Right ventricle myocardium superior (tissue), 1 donor: ENCODE data around the gene OR2V2. TPM values are rescaled to one million over a fixed set of nuclear protein-coding genes. Genes with fewer than 3 reads are reported as not detected.

Source experiments
- ATAC-seq: fragments of 200-7000 bp; cut with Tn5 transposase; one replicate; pipeline ENCODE4 v1.9.1; 2020; ENCODE audit warnings: mild to moderate bottlenecking; ENCODE audit not compliant: poor library complexity
- DNase-seq: peaks from one replicate; pipeline ENCODE4 v3.0.0-alpha.2; 2020
- intact Hi-C: fragments of 100-400 bp; cut with DNase I; formaldehyde crosslinking; loops from one replicate; pipeline ENCODE4 v1.11.2; 2022
- total RNA-seq: library from RNA; stranded (reverse); fragmentation: NEBNext Ultra II Directional; extraction: Animal tissue kit (Norgen Biotek cat#: 25700); gene quantifications from one replicate; pipeline ENCODE4 v1.2.1, GENCODE V29; 2021
- donor health status: DM: no; HTN: yes; CAD: no; lungs with severe emphysema.

The OR2V2 gene
- total RNA-seq, 1 donor from 2014 or later = not detected

DNA sequence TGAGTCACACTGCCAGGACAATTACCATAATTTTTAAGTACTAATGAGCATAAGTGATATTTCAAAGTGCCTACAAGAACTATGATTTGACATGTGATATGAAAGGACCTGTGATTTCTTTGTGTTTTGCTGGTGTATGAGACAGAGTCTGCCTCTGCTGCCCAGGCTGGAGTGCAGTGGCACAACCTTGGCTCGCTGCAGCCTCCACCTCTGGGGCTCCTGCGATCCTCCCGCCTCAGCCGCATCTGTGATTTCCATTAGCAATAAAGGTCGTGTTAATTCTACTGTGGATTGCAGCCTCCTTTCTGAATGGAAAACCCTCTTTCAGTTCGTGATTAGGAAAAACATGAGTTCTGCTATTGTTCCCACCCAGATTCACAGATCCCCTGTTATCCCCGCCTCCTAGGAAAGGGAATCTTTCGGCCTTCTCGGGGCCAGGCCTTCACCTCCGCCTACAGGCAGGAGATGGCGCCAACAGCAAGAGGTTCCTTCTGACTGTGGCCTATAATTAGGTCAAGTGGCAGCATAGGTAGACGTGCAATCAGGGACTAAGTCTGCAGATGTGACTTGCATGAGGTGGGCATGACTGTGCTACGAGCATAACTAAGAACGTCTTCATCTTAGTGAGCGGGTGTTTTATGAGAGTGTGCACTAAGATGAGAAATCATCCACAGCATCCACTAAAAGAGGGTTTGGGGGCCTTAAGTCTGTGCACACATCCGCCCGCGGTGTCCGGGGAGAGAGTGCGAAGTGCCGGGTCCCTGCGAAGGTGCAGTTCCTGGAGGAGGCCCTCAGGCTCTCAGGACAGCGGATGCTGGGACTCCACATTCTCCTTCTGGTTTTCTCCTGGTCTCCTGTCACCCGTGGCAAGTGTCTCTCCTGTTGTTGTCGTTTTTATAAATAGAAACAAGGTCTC is 34.5 kb downstream of the OR2V2 start:
- peak; percentile 74 for DNase-seq
- intact Hi-C loops = no loop called here
- peak; percentile 81 for ATAC-seq

DNA sequence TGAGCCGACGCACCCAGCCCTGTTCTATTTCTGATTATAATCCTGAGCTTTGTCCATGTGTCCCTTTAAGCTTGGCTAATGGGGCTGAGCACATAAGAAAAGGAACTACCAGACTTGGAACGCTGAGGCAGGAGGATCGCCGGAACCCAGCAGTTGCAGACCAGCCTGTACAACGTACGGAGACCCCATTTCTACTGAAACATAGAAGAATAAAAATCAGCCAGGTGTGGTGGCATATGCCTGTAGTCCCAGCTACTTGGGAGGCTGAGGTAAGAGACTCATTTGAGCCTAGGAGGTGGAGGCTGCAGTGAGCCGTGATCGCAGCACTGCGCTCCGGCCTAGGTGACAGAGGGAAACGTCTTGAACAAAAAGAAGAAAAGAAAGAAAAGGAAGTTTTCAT is 35.3 kb downstream of the OR2V2 start:
- intact Hi-C loops = no loop called here
- DNase-seq (no peak), ATAC-seq (no peak)

DNA sequence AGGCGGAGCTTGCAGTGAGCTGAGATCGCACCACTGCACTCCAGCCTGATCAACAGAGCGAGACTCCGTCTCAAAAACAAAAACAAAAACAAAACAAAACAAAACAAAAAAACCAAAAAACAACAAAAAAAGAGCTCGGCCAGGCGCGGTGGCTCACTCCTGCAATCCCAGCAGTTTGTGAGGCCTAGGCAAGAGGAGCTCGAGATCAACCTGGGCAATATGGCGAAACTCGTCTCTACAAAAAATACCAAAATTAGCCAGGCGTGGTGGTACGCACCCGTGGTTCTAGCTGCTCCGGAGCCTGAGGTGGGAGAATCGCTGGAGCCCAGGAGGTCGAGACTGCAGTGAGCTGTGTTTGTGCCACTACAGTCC is 37.4 kb downstream of the OR2V2 start:
- ATAC-seq = no peak
- no peak for DNase-seq
- intact Hi-C loops = loop anchor here (5.0 kb wide), 1 partner anchor 37 kb away; the partner anchor contains the start of gene TRIM41

DNA sequence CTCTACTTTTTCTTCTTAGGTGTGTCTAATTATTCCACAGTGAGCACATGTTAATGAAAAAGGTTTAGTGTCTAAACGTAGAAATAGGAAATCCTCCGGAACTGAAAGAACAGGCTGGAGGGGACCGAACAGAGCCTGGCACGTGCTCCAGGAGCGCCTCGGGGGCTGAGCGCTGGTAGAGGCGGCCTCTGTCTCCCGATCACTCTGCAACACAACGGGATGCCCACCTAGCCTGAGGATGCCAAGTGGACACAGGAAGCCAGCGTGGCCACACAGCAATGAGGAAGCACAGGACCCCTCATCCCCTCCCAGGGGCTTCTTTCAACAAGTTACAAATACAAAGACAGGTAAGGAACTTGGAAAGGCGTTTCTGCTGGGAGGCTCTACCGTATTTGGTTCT is 38.2 kb downstream of the OR2V2 start:
- DNase-seq (no peak), ATAC-seq (no peak)
- intact Hi-C loops = loop anchor here (5.0 kb wide), 1 partner anchor 37 kb away; the partner anchor contains the start of gene TRIM41

DNA sequence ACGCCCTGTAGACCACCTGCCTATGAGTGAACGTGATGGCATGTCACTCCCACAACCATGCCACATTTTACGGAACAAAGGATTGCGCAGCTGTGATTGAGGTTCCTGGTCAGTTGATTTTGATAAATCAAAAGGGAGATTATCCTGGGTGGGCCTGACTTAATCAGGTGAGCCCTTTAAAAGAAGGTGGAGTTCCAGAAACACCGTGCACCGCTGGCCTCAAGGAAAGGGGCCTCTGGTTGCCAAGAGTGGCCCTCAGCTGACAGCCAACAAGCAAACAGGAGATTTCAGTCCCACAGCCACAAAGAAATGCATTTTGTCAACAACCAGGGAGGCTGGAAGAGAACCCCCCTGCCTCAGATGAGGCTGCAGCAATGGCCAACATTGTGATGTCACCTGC is 38.6 kb downstream of the OR2V2 start:
- no peak for DNase-seq
- ATAC-seq = no peak
- intact Hi-C loops = loop anchor here (2.0 to 5.0 kb wide), 2 partner anchors 36 to 77 kb away; partner anchors contain the start of gene TRIM41

DNA sequence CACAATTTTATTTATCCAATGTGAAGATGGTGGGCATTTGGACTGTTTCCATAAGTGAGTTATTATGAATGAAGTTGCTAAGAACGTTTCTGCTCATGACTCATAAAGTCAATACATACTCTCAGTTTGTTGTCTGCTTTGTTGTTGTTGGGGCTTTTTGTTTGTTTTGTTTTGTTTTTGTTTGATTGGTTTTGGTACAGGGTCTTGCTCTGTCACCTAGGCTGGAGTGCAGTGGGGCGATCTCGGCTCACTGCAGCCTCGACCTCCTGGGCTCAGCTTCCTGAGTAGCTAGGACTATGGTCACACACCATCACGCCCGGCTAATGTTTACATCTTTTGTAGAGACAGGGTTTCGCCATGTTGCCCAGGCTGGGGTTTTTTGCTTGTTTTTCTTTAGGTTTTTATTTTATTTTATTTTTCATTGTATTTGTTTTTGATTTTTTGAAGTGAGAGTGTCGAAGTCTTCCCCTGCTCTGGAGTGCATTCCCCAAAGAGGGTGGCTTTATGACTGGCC is 39.7 kb downstream of the OR2V2 start:
- intact Hi-C loops = loop anchor here (2.0 to 5.0 kb wide), 2 partner anchors 35 to 76 kb away; partner anchors contain the start of gene TRIM41
- no peak for ATAC-seq
- DNase-seq = no peak

- peak; percentile 84 for DNase-seq
- intact Hi-C loops = loop anchor here (2.0 to 5.0 kb wide), 2 partner anchors 35 to 75 kb away; partner anchors contain the start of gene TRIM41
These were observed 40.3 kb downstream of the OR2V2 start for GRCh38 chr5:181187500-181188213.

DNA sequence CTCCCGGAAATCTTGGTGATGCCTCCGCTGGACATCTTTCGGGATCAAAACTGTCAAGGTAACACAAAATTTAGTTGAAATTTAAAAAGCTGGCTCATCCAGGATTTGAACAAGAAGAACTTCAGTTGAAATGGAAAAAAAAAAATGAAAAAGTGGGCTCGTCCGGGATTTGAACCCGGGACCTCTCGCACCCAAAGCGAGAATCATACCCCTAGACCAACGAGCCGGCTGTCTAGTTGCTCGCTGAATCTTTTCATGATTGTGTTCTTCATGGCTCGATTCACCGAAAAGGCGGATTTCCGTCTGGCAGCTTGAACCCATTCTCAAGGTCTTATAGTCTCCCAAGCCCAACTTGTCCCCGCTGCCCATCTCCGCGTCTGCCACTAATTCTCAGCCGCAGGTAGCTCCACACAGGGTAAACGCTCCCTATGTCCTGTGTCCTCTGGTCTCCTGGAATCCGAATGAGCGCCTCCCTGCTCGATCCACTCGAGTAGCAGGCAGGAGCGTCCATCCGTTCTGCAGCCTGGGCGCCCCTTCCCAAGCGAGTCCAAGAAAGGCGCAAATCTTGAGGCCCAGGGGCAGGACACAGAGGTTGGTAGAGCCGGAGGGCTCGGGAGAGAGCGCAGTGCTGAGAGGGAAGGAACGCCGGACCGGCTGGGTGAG is 41.4 kb downstream of the OR2V2 start:
- DNase-seq (peak; percentile 65), ATAC-seq (peak; percentile 42)
- intact Hi-C loops = loop anchor here (5.0 kb wide), 1 partner anchor 33 kb away; the partner anchor contains the start of gene TRIM41

More at GRCh38 chr5:181187500-181188213, 40.3 kb downstream of the OR2V2 start:
- peak; percentile 25 for ATAC-seq

GRCh38 chr5:181189363-181189961 is 42.1 kb downstream of the OR2V2 start:
- ATAC-seq (no peak), DNase-seq (peak; percentile 64)
- intact Hi-C loops = loop anchor here (5.0 kb wide), 1 partner anchor 33 kb away; the partner anchor contains the start of gene TRIM41

DNA sequence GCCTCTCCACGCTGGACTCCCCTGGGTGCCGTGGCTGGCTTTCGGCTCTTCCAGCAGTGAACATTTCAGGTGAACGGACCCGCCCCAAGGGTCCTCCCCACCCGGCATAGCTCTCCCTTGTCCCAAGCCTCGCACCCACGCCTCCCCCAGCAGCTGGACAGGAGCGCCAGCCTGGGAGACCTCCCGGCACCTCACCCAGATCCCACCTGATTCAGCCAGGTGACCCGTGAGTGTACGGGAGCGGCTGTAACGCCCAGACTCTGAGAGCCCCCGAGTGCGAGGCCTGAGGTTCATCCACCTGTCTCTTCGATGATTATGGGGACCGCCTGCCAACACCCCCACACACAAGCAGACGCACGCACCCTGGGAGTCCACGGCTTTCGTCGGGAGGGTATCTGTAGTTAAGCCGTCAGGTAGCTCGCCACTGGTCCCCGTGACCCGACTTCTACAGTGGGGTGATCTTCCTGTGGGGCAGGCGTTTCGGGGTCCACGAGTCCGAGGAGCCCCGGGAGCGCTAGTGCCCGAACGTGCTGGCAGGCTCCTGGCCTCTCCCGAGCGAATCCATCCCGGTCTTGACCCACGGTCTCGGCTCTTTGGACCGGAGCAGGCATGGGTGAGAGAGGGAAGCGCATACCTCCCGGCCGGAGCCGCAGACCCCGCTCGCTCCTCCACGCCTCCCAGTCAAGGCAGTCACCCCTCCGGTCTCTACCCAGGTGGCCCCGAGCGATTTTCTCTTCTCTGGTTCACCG is 42.8 kb downstream of the OR2V2 start:
- DNase-seq = no peak
- intact Hi-C loops = loop anchor here (2.0 to 5.0 kb wide), 2 partner anchors 17 to 32 kb away; partner anchors contain the start of gene TRIM41
- ATAC-seq = no peak

DNA sequence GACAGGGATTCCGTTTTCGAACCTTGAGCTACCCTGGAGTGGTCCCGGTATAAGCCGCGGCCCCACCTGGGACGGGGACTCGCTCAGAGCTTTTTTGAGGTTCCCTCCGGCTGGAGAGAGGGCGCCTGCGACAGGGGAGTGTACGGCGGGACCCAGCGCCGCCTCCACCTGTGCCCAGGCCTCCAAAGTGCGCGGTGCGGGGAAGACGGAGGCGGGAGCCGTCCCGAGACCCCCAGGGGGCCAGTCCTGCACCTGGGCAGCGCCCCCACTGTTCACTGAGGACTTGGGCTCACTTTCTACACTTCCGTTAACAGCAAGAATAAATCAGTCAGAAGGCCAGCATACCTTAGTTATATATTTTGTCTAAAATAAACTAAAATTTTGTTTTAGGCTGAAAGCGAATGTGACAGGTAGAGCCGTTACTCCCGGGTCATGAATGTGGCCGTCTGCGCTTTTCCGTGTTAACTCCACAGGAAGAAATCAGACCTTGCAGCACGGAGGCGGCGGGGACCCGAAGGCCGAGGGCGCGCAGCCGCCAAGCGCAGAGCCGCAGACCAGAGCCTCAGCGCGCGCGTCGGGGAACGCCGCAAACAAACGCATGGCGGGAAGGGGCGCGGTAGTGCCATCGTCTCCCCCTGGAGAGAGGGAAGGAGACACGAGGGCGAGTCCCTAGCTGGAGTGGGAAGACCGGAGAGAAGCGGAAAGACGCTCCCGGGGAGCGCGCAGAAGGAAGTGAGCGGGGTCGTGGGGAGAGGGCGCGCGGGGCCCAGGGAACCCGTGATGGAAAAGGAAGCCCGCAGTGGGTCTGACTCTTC is 43.5 kb downstream of the OR2V2 start:
- ATAC-seq = peak; percentile 18
- DNase-seq = peak; percentile 72
- intact Hi-C loops = loop anchor here (2.0 kb wide), 1 partner anchor 16 kb away; no protein-coding TSS in a partner anchor

- ATAC-seq (peak; percentile 79), DNase-seq (peak; percentile 97)
- intact Hi-C loops = loop anchor here (2.0 kb wide), 1 partner anchor 15 kb away; no protein-coding TSS in a partner anchor
These were observed 44.3 kb downstream of the OR2V2 start for GRCh38 chr5:181191526-181192336.

DNA sequence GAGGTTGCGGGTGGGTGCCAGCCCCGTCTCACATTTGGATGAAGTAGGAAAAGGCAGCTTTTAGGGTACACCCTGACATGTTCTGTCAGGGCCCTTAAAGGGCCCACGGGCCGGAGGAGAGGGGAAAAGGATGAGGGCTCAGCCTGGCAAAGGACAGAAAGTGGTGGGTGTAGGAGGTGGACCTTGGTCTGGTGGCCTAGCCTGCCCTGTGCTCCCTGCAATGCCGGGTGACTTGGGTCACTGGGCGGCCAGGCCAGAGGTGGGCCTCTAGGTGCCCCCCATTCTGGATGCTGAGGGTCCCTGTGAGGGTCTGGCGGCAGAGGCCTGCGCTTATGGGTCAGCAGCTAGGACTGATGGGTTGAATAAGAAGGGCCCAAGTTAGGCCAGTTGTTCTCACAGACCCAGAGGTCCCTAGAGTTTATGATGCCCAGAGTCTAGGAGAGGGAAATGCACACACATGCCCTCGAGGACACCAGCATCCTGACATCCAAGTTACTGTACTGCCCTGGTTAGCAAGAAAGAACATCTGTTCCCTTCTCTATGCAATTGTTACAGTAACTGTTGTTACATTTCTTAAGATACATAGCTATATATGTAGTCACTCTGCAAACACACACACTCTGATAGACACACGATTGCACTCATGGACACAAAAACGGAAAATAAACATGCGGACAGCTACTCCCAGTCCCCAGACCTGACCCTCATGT is 45.1 kb downstream of the OR2V2 start:
- intact Hi-C loops = no loop called here
- ATAC-seq = no peak
- DNase-seq = no peak

- intact Hi-C loops = no loop called here
- DNase-seq = no peak
These were observed 46.3 kb downstream of the OR2V2 start for GRCh38 chr5:181193656-181194055.

More at GRCh38 chr5:181193656-181194055, 46.3 kb downstream of the OR2V2 start:
- no peak for ATAC-seq
